Erythroblast (primary cell): ENCODE data around the gene ZNF516.

Experiments used
- GATA1 ChIP-seq: IDR thresholded peaks from 2 replicates; pipeline ENCODE4 v1.6.1; 2011; ENCODE audit warnings: low read depth, mild to moderate bottlenecking, control low read depth, low read length, moderate library complexity
- POLR2A ChIP-seq: IDR thresholded peaks from 2 replicates; pipeline ENCODE4 v1.6.1; 2011; ENCODE audit warnings: mild to moderate bottlenecking, low read length

GRCh38 chr18:76524900-76525698 is 30.1 kb upstream of the ZNF516 start:
- TF ChIP-seq POLR2A: no peak
- no peak for TF ChIP-seq GATA1
